ENCODE measurements around the gene SLC66A1. TPM values are rescaled to one million over a fixed set of nuclear protein-coding genes. Genes with fewer than 3 reads are reported as not detected.

SLC66A1 gene
- total RNA-seq, 4 donors from 2014 or later = 10.5 to 14.0 (median 12.5) TPM

GRCh38 chr1:19352839-19353238 lies 40.7 kb downstream of the SLC66A1 start:
- H3K4me3 ChIP-seq = no peak overlapping the region
- H3K36me3 ChIP-seq = peaks cover 82% of the 10 kb centered on the region
- peaks cover 17% of the 10 kb centered on the region for H3K4me1 ChIP-seq
- DNase-seq (ENCODE audit: low spot score in 2 of 2) = no peak
- H3K27ac ChIP-seq = peak overlapping the region; percentile 25
- H3K9me3 ChIP-seq = no peaks in the 10 kb centered on the region
- no peaks in the 10 kb centered on the region for H3K27me3 ChIP-seq
- WGBS = 83% methylated on average over 10 of the region's 14 CpGs
- TF ChIP-seq POLR2AphosphoS5 (IDR thresholded peaks at IDR 0.05) = no peak
- TF ChIP-seq CTCF (IDR thresholded peaks at IDR 0.05) = no peak
- no peak for TF ChIP-seq POLR2A (IDR thresholded peaks at IDR 0.05)
- no peak for TF ChIP-seq EP300 (IDR thresholded peaks at IDR 0.05)

GRCh38 chr1:19353596-19353995 lies 41.5 kb downstream of the SLC66A1 start:
- 67% methylated on average over 6 of the region's 8 CpGs for WGBS
- no peak overlapping the region for H3K4me3 ChIP-seq
- no peak for DNase-seq (ENCODE audit: low spot score in 2 of 2)
- H3K4me1 ChIP-seq = peaks cover 14% of the 10 kb centered on the region
- H3K27ac ChIP-seq = no peak overlapping the region
- H3K36me3 ChIP-seq = peaks cover 83% of the 10 kb centered on the region
- TF ChIP-seq CTCF (IDR thresholded peaks at IDR 0.05) (no peak), POLR2AphosphoS5 (IDR thresholded peaks at IDR 0.05) (no peak), POLR2A (IDR thresholded peaks at IDR 0.05) (no peak), EP300 (IDR thresholded peaks at IDR 0.05) (no peak)
- no peaks in the 10 kb centered on the region for H3K27me3 ChIP-seq
- H3K9me3 ChIP-seq = no peaks in the 10 kb centered on the region

GRCh38 chr1:19354531-19354981 lies 42.4 kb downstream of the SLC66A1 start:
- WGBS = 82% methylated on average over 6 of the region's 6 CpGs
- no peak for DNase-seq (ENCODE audit: low spot score in 2 of 2)
- H3K9me3 ChIP-seq = no peaks in the 10 kb centered on the region
- H3K27me3 ChIP-seq = no peaks in the 10 kb centered on the region
- TF ChIP-seq POLR2A (IDR thresholded peaks at IDR 0.05) (no peak), EP300 (IDR thresholded peaks at IDR 0.05) (no peak), CTCF (IDR thresholded peaks at IDR 0.05) (no peak), POLR2AphosphoS5 (IDR thresholded peaks at IDR 0.05) (no peak)
- H3K4me1 ChIP-seq = peaks cover 13% of the 10 kb centered on the region
- H3K27ac ChIP-seq = no peak overlapping the region
- no peak overlapping the region for H3K4me3 ChIP-seq
- peaks cover 73% of the 10 kb centered on the region for H3K36me3 ChIP-seq

- Histone ChIP-seq H3K36me3 (peaks cover 62% of the 10 kb centered on the region), H3K9me3 (no peaks in the 10 kb centered on the region), H3K4me3 (no peak overlapping the region), H3K27ac (no peak overlapping the region), H3K27me3 (no peaks in the 10 kb centered on the region), H3K4me1 (peaks cover 27% of the 10 kb centered on the region)
- 74% methylated on average over 5 of the region's 5 CpGs for WGBS
- no peak for TF ChIP-seq EP300 (IDR thresholded peaks at IDR 0.05)
- no peak for TF ChIP-seq POLR2AphosphoS5 (IDR thresholded peaks at IDR 0.05)
- no peak for TF ChIP-seq CTCF (IDR thresholded peaks at IDR 0.05)
- TF ChIP-seq POLR2A (IDR thresholded peaks at IDR 0.05) = no peak
- no peak for DNase-seq (ENCODE audit: low spot score in 2 of 2)
Measured at GRCh38 chr1:19356266-19356665, 44.1 kb downstream of the SLC66A1 start.

- TF ChIP-seq EP300 (IDR thresholded peaks at IDR 0.05) (no peak), POLR2A (IDR thresholded peaks at IDR 0.05) (no peak), POLR2AphosphoS5 (IDR thresholded peaks at IDR 0.05) (no peak), CTCF (IDR thresholded peaks at IDR 0.05) (no peak)
- WGBS = 83% methylated on average over 13 of the region's 13 CpGs
- H3K27ac ChIP-seq = no peak overlapping the region
Measured at GRCh38 chr1:19357299-19357986, 45.3 kb downstream of the SLC66A1 start.

More at GRCh38 chr1:19357299-19357986, 45.3 kb downstream of the SLC66A1 start:
- Histone ChIP-seq H3K9me3 (no peaks in the 10 kb centered on the region), H3K27me3 (no peaks in the 10 kb centered on the region), H3K36me3 (peaks cover 52% of the 10 kb centered on the region), H3K4me3 (no peak overlapping the region), H3K4me1 (peaks cover 38% of the 10 kb centered on the region)
- no peak for DNase-seq (ENCODE audit: low spot score in 2 of 2)

All from suprapubic skin (tissue), 4 donors.